HG03103 (cell line): Measurements from ENCODE around the gene FRMD4B.

Source experiments
- ATAC-seq: cut with Tn5 transposase; IDR thresholded peaks from one replicate; pipeline ENCODE4 v1.9.1; 2021; ENCODE audit warnings: low read depth; ENCODE audit not compliant: unreplicated experiment

FRMD4B gene

DNA sequence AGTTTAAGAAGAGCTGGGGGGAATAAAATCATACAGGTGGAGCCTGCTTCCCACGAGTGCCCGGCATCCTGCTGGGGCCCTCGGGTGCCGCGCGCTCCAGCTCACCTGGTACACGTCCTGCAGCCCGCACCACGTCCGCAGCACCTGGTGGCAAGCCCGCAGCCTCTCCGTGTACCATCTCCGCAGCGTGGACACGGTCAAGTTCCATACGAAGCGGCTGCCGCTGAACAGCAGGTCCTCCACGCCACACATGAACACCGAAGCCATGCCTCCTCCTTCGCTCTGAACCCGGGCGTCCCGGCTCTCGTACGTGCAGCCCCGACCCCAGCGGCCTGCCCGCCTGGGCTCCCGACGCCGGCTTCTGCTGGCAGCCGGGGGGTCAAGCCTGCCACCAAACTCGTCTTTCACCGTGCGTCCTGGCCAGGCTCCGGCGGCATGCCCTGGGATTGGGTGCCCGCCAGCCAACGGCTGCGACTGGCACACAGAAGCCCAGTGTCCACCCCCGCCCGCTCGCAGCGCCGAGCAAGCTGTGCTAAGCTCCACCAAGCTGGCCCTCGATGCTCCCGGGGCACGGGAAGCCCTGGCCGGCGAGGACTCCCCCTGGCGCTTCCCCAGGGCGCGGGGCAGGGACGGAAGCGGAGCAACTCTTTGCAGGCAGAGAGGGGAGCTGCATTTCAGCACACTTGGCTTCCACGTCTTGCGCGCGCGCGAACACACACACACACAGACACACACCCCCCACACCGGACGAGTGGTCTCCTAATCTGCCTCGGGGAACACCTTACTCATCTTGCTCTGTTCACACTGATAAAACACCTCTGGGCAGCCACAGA, at the start of gene FRMD4B:
TSS of gene FRMD4B (minus strand) at position 366 of the 833 bp plus-strand sequence. CDS start at position 267, 99 bp downstream.
- ATAC-seq, result no peak

GRCh38 chr3:69433969-69434325, 48.1 kb upstream of the FRMD4B start:
- no peak for ATAC-seq

- no peak for ATAC-seq
Measured at GRCh38 chr3:69433121-69433968, 47.5 kb upstream of the FRMD4B start.

DNA sequence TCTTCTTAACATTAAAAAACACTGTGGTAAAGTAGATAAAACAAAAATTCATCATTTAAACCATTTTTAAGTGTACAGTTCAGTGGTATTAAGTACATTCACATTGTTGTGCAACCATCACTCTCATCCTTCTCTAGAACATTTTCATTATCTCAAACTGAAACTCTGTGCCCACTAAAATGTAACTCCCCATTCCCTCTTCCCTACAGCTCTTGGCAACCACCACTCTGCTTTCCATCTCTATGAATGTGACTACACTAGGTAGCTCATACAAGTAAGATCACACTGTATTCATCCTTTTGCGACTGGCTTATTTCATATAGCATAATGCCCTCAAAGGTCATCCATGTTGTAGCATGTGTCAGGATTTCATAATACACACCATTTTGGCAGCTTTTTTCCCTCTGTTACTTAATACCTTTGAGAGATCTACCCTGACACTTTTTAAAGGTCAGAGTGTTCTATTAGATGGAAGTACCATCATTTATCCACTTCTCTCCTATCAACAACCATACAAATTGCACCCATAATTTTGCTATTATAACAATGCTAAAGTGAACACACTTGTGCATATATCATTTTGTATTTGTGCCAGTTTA, 42.9 kb upstream of the FRMD4B start:
- ATAC-seq, result no peak

DNA sequence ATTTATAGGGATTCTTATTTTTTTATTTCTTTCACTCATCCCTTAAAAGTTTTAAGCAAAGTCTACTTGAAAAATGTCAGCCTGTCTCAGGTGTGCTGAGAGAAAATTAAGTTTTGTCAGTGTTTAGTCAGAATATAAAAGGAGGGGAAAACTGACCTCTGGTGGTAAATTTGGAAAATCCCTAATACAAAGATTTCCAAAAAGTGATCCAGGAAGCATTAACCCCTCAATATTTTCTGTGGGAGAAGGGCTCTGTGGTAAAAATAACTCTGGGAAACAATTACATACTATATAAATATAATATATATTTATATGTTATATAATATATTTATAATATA, 41.0 kb upstream of the FRMD4B start:
- no peak for ATAC-seq

- no peak for ATAC-seq
Measured at GRCh38 chr3:69426291-69426966, 40.5 kb upstream of the FRMD4B start.

- ATAC-seq, result peak; percentile 92
Measured at GRCh38 chr3:69425249-69425648, 39.4 kb upstream of the FRMD4B start.

- ATAC-seq, result no peak
Measured at GRCh38 chr3:69423463-69424155, 37.7 kb upstream of the FRMD4B start.

GRCh38 chr3:69422751-69423150, 36.9 kb upstream of the FRMD4B start:
- ATAC-seq, result no peak

- no peak for ATAC-seq
Measured at GRCh38 chr3:69420781-69421520, 35.1 kb upstream of the FRMD4B start.

DNA sequence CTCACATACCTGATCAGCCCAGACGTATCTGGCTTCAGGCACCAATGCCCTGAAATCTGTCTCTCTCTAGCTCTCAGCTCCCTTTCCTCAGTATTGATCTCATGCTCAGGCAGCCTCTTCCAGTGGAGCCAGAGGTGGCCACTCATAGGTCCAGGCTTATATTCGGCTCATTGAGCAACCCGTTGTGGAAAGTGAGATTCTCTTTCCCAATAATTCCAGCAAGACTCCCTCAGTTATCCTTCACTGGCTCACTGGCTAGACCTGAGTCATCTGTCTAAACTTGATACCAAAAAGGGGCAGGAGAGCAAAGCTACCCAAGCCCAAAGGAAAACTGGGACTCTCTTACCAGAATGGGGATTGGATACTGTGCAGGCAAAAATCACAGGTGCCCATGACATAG, 33.4 kb upstream of the FRMD4B start:
- no peak for ATAC-seq

- ATAC-seq, result no peak
Measured at GRCh38 chr3:69417541-69418078, 31.7 kb upstream of the FRMD4B start.

DNA sequence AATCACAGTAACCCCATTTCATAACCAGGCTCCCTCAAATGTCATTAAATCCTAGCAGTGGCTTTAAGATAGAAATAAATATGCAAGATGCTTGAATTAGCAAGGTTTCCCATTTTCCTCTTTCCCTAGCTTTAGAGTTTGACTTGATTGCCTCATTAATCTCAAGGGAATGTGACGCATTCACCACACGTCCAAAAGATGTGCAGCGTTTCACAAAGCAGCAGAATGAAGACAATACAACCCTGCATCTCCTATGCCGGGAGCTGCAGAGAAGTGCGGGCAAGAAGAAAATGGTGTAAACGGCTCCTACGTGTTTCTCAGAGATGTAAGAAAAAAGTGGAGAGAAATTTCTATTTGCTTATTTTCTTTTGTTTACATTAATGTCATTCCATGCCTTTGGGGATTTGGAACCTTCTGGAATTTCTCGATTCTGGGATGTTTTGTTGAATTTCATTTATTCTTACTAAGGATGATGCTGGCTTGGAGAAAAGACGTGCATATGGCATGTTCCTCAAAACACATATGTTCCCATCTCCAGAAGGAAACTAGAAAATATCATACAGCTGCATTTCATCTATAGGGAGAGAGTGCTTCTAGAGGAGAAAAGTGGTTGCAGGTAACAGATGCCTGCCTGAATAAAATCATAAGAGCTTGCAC, 27.8 kb upstream of the FRMD4B start:
- no peak for ATAC-seq

DNA sequence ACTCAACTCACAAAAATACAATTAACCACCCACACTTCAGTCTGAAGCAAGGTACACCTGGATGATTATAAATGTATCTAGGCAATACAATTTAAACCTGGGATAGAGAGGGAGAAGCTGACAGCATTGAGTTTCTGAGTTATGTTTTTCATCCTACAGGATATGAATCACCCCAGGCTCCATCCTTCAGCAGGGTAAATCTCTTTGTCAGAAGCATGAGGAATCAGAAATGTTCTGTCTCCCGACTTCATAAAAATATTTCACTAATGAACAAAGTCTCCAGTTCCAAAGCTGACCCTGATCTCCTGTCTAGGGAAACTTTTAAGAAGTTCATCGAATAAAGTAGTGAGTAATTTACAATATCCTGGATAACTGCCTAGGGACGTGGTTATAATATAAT, 25.5 kb upstream of the FRMD4B start:
- no peak for ATAC-seq

- ATAC-seq, result peak; percentile 99
Measured at GRCh38 chr3:69410301-69410700, 24.4 kb upstream of the FRMD4B start.

- ATAC-seq, result no peak
Measured at GRCh38 chr3:69409831-69410230, 23.9 kb upstream of the FRMD4B start.

DNA sequence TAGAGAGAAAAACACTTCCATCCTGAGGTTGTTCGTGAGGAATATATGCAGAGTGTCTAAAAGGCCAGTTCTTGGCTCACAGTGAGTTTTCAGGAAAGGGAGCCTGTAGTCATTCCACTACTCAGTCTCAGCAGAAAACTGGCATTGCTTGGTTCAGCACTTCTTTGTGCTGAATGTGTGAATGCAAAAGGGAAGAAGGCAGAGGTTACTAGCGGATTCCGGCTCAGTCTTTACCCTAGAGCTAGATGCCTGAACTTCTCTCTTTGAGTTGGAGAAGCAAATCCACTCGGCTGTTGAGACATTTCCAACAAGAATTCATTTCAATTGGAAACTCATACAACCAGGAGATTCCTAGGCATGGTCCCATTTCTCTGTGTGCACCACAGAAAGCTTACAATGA, 23.1 kb upstream of the FRMD4B start:
- no peak for ATAC-seq

- no peak for ATAC-seq
Measured at GRCh38 chr3:69408542-69408941, 22.7 kb upstream of the FRMD4B start.

GRCh38 chr3:69407908-69408307, 22.0 kb upstream of the FRMD4B start:
- no peak for ATAC-seq
